ENCODE data around the gene SIK1.
"Not testable (repeated sequence)": the region's sequence is repeated elsewhere in the genome, so short reads cannot be mapped to it uniquely, and the experiment has no call there.

The SIK1 gene

DNA sequence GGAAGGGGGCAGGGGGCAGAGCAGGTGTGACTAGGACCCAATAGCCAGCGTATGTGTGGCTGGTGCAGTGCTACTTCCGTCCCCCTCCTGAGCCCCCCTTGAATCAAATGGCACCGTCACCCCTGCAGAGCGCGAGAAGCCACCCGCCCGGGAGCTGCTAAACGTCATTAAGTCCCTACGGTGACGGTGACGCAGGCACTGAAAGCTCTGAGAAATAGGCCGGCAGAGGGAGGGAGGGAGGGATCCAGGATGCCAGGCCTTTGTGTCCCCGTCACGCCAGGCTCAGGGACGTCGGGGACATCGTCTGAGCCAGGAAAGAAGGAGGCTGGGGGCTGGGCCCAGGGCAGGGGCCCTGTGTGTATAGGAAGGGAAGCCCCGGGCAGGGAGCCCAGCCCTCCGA is 43.6 kb downstream of the SIK1 start:
- not testable (repeated sequence) for DNase-seq

DNA sequence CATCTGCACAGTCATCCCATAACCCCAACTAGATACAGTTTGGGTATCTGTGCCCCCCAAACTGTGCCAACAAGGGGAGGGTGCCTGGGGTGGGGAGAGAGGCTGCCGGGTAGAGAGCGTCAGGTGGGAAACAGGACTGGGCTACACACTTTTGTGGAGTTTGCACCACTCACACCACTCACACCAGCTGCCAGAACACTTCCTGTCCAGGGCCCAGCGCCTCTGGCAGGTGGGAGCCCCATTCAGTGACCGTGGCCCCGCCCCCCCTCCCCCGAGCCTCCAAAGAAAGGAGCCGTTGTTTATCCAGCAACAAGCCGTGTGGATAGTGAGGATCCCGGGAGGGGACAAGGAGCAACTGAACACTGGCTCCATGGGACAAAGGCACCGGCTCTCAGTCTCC is 44.0 kb downstream of the SIK1 start:
- not testable (repeated sequence) for DNase-seq

DNA sequence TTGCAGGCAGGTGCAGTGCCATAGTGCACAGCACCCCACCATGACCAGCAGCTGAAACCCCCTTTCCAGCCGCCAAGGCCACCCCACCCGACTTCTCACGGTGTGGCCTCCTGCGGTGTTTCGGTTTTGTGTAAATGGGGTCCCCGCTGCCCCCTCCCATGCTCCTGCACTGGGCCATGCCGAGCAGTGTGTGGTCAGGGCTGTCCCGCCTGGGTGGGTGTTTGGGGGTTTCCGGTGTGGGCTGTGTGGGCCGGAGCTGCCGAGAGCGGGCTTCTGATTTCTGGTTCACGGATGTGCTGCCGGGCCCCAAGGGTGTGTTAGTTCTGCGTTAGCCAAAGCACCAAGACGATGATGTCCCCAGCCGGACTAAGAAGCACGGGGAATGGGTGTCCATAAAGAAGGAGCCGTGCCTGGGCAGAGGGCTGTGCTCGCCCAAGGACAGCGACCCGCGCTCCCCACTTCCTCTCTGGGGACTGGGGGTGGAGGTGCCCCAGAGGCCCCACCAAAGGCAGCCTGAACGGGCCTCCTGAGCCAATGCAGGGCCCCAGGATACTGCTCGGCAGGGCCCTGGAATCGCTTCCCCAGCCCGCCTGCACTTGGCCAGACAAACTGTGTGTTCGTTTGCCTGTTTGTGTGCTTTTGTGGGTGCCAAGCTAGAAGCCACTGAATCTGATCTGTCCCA is 45.9 kb downstream of the SIK1 start:
- not testable (repeated sequence) for DNase-seq

DNA sequence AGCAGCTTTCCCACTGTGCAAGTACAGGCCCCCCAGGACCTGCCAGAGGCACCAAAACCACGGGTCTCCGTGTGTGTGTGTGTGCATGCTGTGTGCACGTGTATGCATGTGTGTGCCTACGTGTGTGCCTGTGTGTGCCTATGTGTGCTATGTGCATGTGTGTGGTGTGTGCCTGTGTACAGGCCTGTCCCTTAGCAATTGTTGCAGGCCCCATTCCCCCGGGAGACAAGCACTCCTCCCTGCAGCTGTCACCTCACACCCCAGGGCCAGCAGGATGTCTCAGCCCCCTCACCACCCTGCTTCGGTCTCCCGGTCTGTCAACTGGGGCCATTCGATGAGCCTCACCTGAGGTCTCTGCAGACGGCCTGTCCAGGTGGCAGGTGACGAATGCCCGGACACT is 46.6 kb downstream of the SIK1 start:
- DNase-seq: not testable (repeated sequence)

DNA sequence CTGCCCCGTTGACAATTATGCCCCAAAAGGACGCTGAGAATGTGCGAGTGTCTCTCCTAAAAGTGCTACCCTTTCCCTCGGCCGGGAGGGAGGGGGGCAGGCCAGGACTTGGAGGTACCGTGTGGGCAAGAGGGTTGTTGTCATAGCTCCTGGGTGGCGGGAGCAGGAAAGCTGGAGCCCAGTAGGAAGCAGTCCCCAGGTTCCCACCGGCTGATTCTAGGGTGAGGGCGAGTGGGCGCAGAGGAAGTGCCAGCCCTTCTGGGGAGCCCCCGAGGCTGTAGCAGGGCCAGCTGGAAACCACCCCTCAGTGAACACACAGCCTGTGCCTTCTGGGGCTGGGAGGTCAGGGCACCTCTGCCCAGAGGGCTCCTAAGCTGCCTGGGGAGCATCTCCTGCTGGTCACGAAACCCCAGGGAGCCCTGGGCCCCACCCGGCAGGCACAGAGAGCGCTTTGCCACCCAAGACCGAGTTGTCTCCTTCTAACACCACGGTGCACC is 47.3 kb downstream of the SIK1 start:
- DNase-seq: not testable (repeated sequence)

DNA sequence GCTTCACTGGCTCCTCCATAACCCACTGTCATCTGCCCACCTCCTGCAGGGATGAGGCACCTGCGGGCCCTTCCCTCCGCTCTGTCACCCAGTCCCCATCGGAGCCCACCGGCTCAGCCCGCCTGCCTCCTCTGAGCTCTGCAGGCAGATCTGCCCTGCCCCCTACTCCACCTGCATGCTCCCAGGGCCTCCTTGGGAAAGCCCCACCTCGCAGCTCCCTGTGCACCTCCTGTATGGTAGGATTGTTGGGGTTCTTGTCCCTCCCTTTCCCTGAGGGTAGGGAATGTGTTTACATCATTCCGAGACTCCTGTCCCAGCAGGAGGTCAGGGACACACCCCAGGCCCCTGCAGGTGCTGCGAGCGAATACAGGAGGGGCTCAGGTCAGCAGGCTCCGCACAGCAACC is 50.5 kb downstream of the SIK1 start:
- no peak for DNase-seq

DNA sequence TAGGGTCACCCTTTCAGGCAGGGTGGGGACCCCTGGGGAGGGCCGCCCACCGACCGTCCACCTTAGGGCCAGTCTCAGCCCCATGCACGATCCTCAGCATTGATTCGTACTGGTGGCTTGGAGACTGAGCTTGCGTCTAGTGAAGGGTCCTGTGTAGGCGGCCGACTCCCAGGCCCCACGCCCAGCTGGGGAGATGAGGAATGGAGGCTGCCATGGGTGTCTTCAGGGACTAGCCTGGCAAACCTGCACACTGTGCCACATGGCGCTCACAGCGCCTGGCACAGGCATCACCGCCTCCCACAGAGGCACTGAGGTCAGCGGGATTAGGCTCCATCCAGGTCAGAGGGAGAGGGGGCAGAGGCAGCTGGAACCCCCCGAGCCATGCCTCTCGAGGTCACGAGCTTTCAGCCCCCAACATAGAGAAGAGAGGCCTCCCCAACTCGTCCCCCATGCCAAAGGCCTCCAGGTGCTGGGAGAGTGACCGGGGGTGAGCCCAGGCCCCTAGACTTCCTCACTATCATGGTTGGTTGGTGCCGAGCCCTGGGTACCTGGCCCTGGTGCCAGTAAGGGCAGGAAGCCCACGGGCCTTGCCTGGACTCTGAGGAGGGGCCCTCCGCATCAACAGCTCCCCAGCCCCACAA is 51.0 kb downstream of the SIK1 start:
- no peak for DNase-seq

DNA sequence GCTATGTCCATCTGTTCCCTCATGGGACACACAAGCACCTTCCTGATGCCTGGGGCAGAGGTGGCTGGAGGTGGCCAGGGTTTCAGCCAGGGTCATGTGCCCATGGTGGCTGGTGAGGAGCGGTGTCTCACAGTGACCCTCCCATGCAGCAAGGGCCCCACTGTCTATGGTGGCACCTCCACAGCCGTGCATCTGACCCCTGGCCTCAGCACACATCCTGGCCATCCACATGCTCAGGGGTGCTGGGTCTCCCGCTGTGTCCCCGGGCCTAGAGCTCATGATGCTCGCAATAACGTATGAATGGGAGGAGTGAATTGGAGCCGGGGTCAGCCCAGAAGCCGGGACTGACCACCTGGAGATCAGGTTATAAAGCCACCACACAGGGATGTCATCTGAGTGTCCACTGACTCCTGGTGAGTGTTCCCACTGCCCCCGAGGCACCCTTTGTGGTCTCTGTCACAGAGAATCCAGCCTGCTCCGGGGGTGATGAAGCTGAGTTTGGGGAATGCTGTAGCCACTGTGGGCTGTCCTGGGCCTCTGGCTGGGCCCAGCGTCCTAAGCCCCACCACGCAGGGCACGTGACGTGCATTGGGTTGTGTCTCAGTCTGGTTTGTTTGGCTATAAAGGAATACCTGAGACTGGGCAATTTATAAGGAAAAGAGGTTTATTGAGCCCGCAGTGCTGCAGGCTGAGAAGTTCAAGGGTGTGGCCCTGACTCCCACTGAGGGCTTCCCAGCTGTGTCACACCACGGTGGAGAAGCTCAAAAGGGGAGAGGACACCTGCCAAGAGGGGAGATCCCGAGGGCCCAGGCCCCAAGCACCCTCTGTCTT is 51.7 kb downstream of the SIK1 start:
- no peak for DNase-seq

DNA sequence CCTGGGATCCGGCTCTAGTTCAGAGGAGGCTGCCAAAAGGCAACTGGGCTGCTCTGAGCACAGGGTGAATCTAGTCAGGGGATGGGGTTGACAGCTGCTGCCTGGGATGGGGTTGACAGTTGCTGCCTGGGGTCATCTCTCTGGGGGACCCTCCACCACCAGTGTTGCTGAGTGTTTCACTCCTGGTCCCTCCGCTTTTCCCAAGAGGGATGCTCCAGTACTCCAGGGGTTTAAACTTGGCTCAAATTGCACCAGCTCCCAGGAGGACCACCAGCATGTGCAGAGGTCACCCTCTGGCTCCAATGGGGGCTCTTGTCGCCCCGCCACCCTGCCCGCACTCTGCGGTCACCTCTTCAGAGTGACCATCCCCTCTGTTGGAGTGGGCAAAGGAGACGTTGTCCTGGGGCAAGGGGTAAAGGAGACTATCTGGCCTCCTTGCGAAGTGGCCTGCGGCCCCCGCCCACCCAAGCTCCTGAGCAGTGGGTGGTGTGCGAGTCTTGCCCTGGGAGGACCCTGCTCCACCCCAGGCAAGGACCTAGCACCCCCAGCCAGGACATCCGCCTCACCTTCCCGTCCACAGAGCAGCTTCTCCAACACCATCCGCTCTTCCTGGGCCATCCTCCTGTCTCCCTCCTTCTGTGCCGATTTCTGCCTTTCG is 52.6 kb downstream of the SIK1 start:
- DNase-seq: no peak

DNA sequence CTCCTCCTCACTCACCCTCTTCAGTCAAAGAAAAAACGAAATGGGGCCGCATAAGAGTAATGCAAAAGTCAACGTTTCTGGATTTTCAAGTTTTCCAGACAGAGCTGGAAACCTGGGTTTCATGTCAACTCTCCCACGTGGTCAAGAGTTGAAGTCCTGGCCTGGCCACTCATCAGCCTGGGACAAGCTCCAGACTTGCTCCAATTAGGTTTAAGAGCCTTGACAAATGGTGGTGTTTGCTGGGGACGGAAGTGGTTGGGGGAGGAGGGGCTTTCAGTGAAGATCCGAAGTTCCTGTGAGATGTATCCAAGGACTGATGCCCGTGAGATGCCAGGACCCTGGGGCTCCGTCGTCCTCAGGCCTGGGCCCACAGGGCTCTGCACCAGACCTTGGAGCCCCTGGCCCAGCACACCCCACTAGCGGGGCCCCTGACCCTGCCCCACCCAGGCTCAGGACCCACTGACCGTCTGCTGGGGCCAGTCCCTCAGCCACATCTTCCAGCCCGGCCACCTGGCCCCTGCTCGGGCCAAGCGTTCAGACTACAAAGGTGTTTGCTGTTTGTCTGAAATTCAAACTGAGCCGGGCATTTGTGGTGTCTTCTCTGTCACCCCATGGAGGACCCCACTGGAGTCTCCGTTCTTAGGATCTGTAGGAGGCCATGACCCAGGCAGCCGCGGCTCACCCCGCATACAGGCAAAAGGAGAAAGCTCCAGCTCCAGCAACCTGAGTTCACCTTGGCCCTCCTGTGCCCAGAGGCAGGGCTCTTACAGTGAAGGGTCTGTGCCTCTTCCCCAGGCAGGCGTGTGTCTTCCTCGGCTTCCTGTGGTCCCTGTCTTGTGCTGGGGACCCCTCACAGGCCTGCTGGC is 53.3 kb downstream of the SIK1 start:
- DNase-seq: no peak

DNA sequence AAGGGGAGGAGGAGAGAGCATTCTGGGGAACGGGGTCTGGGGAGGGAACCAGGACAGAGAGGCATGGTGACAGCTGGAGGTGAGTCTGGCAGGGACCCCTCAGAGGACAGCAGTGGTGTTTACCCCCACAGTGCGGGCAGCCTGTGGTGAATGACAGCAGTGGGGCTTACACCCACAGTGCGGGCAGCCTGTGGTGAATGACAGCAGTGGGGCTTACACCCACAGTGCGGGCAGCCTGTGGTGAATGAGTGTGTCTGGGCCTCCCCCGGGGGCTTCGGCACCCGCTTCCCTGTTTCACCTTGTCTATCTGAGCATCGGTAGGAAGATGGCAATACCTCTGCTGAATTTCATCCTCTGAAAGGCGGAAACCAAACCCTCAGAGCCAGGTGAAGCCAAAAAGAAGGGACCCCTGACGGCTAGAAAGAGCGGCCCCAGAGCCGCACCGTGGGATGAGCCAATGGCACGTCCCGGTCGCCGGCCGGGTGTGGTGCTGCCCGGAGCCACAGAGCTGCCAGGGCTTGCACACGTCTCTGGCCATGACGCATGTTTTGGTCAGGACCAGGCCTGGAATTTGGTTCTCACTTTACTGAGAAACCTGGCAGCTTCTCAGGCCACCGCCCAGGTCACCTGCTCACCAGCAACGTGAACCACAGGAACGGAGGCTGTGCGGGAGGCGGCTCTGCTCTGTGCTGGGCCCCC is 54.1 kb downstream of the SIK1 start:
- DNase-seq: no peak

DNA sequence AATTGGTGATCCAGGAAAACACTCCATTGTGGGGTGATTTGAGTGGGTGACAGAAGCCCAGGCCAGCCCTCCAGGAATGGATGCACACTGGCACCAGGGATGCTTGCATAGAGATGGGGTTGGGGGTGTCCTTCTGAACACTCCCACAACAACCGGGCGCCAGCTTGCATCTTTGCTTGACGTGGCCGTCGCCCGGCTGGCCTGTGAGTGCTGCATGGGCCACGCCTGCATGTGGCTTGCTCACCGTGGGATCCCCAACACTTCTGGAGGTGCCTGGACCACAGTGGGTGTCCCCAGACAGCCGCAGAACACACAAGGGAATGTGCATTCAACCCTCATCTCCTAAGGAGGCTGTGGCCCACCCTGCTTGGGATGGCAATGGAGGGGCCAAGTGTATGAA is 55.1 kb downstream of the SIK1 start:
- DNase-seq: no peak

DNA sequence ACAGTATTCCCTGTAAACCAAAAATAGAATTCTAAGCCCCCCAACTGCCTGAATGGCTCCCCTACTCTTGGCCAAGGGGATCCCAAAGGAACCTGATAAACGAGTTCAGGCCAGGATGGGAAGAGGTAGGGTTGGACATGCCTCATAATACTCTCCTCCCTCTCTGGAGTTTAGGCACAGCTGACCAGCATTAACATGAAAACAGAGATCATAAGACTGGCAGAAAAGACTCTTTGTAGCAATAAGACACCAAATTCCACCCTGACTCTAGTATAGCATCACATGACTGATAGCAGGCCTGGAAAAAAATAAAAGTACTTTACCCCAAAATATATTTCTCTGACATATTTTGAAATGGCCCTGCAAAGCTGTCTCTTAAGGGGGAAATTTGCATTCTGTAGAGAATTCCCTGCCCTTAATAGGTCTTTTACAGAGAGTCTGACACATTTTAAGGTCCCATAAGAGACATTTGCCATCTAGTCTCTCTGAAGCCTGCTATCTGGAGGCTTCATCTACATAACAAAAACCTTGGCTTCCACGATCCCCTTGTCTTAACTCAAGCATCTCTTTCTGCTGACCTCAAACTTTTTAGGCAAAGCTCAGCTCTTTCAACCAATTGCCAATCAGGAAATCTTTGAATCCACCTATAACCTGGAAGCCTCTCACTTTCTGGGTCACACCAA is 55.9 kb downstream of the SIK1 start:
- DNase-seq: no peak

DNA sequence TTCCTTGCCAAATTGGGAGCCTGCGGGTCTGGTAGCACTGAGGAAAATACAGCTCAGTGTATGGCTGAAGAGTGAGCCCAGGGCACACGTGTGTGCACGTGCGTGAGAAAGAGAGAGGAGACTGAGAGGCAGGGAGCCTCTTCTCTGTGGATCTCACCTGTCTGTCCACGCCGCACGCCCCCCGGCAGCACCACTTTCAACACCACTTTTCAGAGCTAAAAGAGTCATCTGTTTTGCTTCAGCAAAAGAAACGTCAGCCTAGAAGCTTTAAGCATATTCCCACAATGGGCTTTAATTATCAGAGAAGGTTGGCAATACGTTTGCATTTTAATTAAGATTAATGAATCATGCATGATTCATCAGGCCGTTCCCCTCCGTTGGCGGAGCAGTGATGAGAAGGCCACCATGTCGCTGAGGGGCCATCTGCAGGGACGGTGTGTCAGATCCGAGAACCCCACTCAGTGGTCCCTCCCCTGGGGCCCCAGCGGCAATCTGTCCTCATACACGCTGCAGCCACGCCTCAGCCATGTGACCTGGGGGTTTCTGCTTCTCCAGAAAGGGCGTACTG is 56.8 kb downstream of the SIK1 start:
- no peak for DNase-seq

DNA sequence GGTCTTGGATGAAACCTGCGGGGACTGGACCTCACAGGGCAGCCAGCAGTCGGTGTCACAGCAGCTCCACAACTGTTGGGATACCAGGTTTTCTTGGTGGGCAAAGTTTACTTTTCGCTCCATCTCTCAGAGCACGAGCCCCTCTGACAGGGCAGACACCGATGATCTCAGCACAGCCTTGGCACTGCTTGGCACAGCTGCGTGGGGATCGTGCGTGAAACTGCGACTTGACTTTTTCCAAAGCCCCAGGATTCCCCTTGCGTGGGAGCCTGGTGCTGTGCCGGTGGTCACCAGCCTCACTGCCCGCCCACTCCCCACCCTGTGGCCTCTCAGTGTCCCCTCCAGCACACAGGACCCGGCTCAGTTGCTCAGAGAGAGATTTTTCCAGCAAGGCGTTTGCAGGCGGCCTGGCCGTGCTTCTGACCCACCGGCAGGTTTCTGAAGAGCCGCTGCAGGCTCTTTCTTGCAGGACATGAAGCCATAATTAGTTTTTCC is 57.3 kb downstream of the SIK1 start:
- no peak for DNase-seq

DNA sequence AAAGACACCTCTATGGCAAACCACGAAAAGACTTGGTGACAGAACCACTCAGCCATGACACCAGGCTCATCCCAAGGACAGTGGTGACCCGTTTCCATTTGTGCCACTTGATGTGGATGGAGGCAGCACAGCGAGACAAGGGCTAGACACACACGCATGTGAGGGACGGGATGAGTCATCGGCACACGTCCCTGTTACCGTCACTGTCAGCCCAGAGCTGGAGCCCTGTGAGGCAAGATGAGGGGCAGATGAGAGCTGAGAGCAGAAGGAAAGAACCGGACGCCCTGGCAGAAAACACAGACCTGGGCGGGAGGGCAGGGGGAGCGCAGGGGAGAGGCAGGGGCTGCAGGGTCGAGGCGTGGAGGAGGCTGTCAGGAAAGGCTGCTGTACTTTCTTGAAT is 57.8 kb downstream of the SIK1 start:
- peak; percentile 25 for DNase-seq

DNA sequence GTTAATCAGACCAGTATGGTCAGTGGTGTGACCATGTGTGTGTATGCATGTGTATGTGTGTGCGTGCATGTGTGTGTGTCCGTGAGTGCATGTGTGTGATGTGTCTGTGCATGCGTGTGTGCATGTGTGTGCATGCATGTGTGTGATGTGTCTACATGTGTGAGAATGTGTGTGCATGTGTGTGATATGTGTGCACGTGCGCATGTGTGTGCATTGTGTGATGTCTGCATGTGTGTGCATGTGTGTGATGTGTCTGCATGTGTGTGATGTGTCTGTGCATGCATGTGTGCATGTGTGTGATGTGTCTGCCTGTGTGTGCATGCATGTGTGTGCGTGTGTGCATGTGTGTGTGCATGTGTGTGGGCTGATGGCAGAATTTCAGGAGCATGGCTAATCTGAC is 58.2 kb downstream of the SIK1 start:
- DNase-seq: no peak

DNA sequence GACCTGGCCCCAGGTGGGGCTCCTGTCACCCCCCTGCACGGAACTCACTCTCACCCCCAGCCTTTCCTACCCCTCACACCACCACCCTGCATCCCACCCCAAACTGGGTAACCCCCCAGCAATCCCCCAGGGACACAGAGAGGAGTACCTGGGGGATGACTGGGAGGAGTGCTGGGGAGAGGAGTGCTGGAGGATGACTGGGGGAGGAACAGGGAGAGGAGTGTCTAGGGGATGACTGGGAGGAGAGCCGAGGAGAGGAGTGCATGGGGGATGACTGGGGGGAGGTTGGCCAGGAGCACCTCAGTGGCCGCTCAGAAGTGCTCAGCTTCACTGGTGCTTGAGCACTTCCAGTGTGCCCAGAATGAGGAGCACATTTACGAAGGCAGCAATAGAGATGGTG is 59.1 kb downstream of the SIK1 start:
- no peak for DNase-seq

DNA sequence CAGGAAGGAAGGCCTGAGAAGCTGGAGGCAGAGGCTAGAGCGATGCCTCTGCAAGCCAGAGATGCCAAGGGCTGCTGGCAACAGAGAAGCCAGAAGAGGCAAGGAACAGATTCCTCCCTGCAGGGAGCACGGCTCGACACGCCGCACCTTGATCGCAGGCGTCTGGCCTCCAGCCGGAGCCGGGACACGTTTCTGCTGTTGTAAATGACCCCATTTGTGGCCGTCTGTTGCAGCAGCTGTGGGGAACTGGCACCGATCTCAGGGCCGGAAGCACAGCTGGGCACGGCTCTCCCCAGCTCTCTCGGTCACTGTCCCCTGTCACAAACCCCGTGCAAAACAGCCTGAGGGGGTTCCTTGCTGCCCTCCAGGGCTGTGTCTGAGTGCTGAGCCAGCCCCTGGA is 59.6 kb downstream of the SIK1 start:
- DNase-seq: no peak

DNA sequence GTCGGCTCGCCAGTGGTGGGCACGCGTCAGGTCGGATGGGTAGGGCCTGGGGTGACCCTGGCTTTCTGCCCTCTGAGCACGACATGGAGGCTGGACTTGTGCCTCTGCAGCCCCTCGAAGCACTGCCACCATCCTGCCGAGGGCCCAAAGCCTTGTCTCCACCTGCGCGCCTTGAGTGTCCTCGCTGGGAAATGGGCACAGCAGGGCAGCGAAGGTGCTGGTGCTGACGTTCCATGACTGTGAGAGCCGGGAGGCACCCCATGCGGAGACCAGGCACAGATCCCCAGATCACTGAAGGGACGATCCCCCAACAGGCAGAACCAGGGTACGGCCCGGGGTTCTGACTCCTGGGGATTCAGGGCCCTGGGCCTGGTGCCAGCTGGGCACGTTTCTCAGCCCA is 60.3 kb downstream of the SIK1 start:
- DNase-seq: no peak

Data from OCI-M1 (cell line).